ENCODE measurements around the gene TMEM209. TPM values are rescaled to one million over a fixed set of nuclear protein-coding genes. Genes with fewer than 3 reads are reported as not detected.

The TMEM209 gene
- total RNA-seq, 1 donor from 2014 or later = 10.8 TPM

- Histone ChIP-seq H3K4me3 (no peak overlapping the region), H3K27me3 (no peaks in the 10 kb centered on the region), H3K4me1 (peaks cover 21% of the 10 kb centered on the region), H3K36me3 (no peaks in the 10 kb centered on the region), H3K27ac (peak overlapping the region; percentile 84), H3K9me3 (no peaks in the 10 kb centered on the region)
- intact Hi-C loops (cut with DNase I) = no loop called here
- no peak for DNase-seq (ENCODE audit: extremely low spot score in 2 of 2)
- TF ChIP-seq POLR2AphosphoS5 (IDR thresholded peaks at IDR 0.05; ENCODE audit: insufficient read depth in 1 of 2, low read depth in 1 of 2) (no peak), CTCF (IDR thresholded peaks at IDR 0.05) (no peak), POLR2A (IDR thresholded peaks at IDR 0.05) (no peak)
Measured at GRCh38 chr7:130142654-130143333, 62.4 kb downstream of the TMEM209 start.

DNA sequence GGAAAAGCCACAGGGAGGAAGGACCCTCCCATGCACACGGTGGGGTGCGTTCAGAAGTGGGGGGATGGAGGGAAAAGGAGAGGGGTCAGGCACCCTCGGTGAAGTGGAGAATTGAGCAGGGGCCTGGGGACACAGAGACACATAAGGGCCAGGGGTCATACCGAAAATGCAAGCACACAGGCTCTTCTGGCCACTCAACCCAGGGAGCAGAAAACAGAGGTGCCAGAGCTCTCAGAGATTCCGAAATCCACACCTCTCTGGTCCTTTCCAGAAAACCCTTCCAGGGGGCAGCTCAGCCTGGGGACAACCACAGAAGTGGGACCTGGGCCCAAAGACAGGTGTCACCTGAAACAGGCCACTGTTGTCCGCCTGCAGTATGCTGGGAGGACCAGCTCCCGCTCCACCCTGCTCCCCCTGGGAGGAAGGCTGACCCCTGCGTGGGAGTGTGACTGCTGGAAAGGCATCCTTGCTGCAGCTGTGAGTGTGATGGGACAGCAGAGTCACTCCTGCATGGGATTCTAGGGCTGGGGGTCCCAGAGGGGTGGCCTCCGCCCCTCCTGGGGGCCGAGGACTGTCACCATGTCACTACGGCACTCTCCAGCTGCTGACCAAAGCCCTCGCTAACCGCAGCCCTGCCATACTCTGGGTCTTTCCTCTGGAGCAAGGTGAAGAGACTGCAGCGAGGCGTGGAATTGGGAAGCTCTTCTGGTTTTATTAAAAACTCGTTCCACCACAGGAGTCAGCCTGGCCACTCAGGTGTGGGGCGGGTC is 63.1 kb downstream of the TMEM209 start:
- Histone ChIP-seq H3K4me3 (peak overlapping the region; percentile 49 to 64), H3K27me3 (no peaks in the 10 kb centered on the region), H3K9me3 (no peaks in the 10 kb centered on the region), H3K4me1 (peaks cover 21% of the 10 kb centered on the region), H3K36me3 (peaks cover 0 to 7% of the 10 kb centered on the region in 2 donors), H3K27ac (peak overlapping the region; percentile 84)
- intact Hi-C loops (cut with DNase I) = no loop called here
- DNase-seq (ENCODE audit: extremely low spot score in 2 of 2) = no peak
- TF ChIP-seq POLR2AphosphoS5 (IDR thresholded peaks at IDR 0.05; ENCODE audit: insufficient read depth in 1 of 2, low read depth in 1 of 2) (no peak), CTCF (IDR thresholded peaks at IDR 0.05) (no peak), POLR2A (IDR thresholded peaks at IDR 0.05) (no peak)

GRCh38 chr7:130141161-130141883 is 63.9 kb downstream of the TMEM209 start:
- intact Hi-C loops (cut with DNase I) = no loop called here
- TF ChIP-seq POLR2A (IDR thresholded peaks at IDR 0.05) (no peak), POLR2AphosphoS5 (IDR thresholded peaks at IDR 0.05; ENCODE audit: insufficient read depth in 1 of 2, low read depth in 1 of 2) (peak; percentile 22 to 76)

GRCh38 chr7:130140551-130141160 is 64.5 kb downstream of the TMEM209 start:
- DNase-seq (ENCODE audit: extremely low spot score in 2 of 2) = no peak
- peaks cover 21% of the 10 kb centered on the region for H3K4me1 ChIP-seq
- TF ChIP-seq POLR2AphosphoS5 (IDR thresholded peaks at IDR 0.05; ENCODE audit: insufficient read depth in 1 of 2, low read depth in 1 of 2) (no peak), POLR2A (IDR thresholded peaks at IDR 0.05) (no peak), CTCF (IDR thresholded peaks at IDR 0.05) (no peak)
- intact Hi-C loops (cut with DNase I) = no loop called here
- H3K4me3 ChIP-seq = peak overlapping the region; percentile 49 to 64
- H3K27ac ChIP-seq = peak overlapping the region; percentile 84
- H3K27me3 ChIP-seq = no peaks in the 10 kb centered on the region
- no peaks in the 10 kb centered on the region for H3K9me3 ChIP-seq
- H3K36me3 ChIP-seq = peaks cover 0 to 7% of the 10 kb centered on the region in 2 donors

More at GRCh38 chr7:130141161-130141883, 63.9 kb downstream of the TMEM209 start:
- H3K27ac ChIP-seq = peak overlapping the region; percentile 84
- H3K27me3 ChIP-seq = no peaks in the 10 kb centered on the region
- peaks cover 21% of the 10 kb centered on the region for H3K4me1 ChIP-seq
- H3K36me3 ChIP-seq = peaks cover 0 to 7% of the 10 kb centered on the region in 2 donors
- DNase-seq (ENCODE audit: extremely low spot score in 2 of 2) = no peak
- peak overlapping the region; percentile 49 to 64 for H3K4me3 ChIP-seq
- H3K9me3 ChIP-seq = no peaks in the 10 kb centered on the region

All from vagina (tissue), 2 donors.